H7 (cell line): ENCODE results near the gene PGP. TPM values are rescaled to one million over a fixed set of nuclear protein-coding genes. Genes with fewer than 3 reads are reported as not detected.
A peak's percentile ranks its signal among the peaks of the same experiment; 100 is the strongest.

ENCODE experiments used
- DNase-seq: peaks from one replicate; pipeline ENCODE4 v3.0.0; 2012
- H3K27me3 ChIP-seq: 2 replicates; pipeline ENCODE4 v1.6.0; 2011; ENCODE audit warnings: mild to moderate bottlenecking, low read length; ENCODE audit not compliant: control insufficient read depth, insufficient read depth
- H3K36me3 ChIP-seq: replicated peaks from 2 replicates; pipeline ENCODE4 v1.5.1; 2011; ENCODE audit warnings: low read length; ENCODE audit not compliant: control insufficient read depth, insufficient read depth
- H3K4me3 ChIP-seq: 2 replicates; pipeline ENCODE4 v1.5.1; 2011; ENCODE audit warnings: low read depth, mild to moderate bottlenecking, control low read depth, low read length, moderate library complexity; ENCODE audit not compliant: insufficient read depth
- total RNA-seq: library from RNA; depleted of rRNA; stranded (reverse); fragments of >200 nt; shearing (Covaris generic); gene quantifications from 2 replicates; pipeline ENCODE4 v1.2.3, GENCODE V29; 2014

PGP gene
- total RNA-seq, 1 experiment from 2014 or later = 57.4 TPM

GRCh38 chr16:2223221-2223941 is 8.7 kb upstream of the PGP start, which contains the start of gene E4F1:
Gene E4F1 (plus strand): TSS chr16:2223591. CDS start chr16:2223614, 23 bp downstream.
- H3K4me3 ChIP-seq = peak within 1 kb of the TSS; percentile 98
- peak; percentile 100 for DNase-seq
- no peaks in the 10 kb centered on the region for H3K27me3 ChIP-seq
- H3K36me3 ChIP-seq = peaks cover 3% of the 10 kb centered on the region; the same call in 1 of the 2 replicates

- DNase-seq = no peak
- Histone ChIP-seq H3K4me3 (no peak overlapping the region), H3K36me3 (peaks cover 11% of the 10 kb centered on the region), H3K27me3 (no peaks in the 10 kb centered on the region)
Observed at GRCh38 chr16:2216330-2216729, 1.7 kb upstream of the PGP start.

GRCh38 chr16:2213817-2214718 is 572 bp downstream of the PGP start:
- Histone ChIP-seq H3K36me3 (peaks cover 12% of the 10 kb centered on the region), H3K27me3 (no peaks in the 10 kb centered on the region), H3K4me3 (peak overlapping the region; percentile 90)
- peak; percentile 80 for DNase-seq

GRCh38 chr16:2212362-2213324 is 2.0 kb downstream of the PGP start:
- DNase-seq = no peak
- H3K4me3 ChIP-seq = no peak overlapping the region
- peaks cover 17% of the 10 kb centered on the region for H3K36me3 ChIP-seq
- H3K27me3 ChIP-seq = no peaks in the 10 kb centered on the region

- H3K4me3 ChIP-seq = no peak overlapping the region
- DNase-seq = no peak
Observed at GRCh38 chr16:2211923-2212347, 2.7 kb downstream of the PGP start.

GRCh38 chr16:2210386-2211365 is 4.0 kb downstream of the PGP start, which contains the start of gene BRICD5:
Gene BRICD5 (minus strand): TSS chr16:2210863. CDS start chr16:2210833, 30 bp downstream.
- Histone ChIP-seq H3K27me3 (no peaks in the 10 kb centered on the region), H3K36me3 (peaks cover 24% of the 10 kb centered on the region), H3K4me3 (no peak within 1 kb of the TSS)
- DNase-seq = peak; percentile 92

More at GRCh38 chr16:2211923-2212347, 2.7 kb downstream of the PGP start:
- Histone ChIP-seq H3K36me3 (peaks cover 22% of the 10 kb centered on the region), H3K27me3 (no peaks in the 10 kb centered on the region)

GRCh38 chr16:2210009-2210332 is 4.7 kb downstream of the PGP start:
- Histone ChIP-seq H3K36me3 (peaks cover 24% of the 10 kb centered on the region), H3K4me3 (no peak overlapping the region), H3K27me3 (no peaks in the 10 kb centered on the region)
- DNase-seq = no peak

GRCh38 chr16:2209258-2210008 is 5.2 kb downstream of the PGP start:
- no peak for DNase-seq
- H3K27me3 ChIP-seq = no peaks in the 10 kb centered on the region
- H3K36me3 ChIP-seq = peaks cover 24% of the 10 kb centered on the region
- H3K4me3 ChIP-seq = no peak overlapping the region

- no peak for DNase-seq
- no peaks in the 10 kb centered on the region for H3K27me3 ChIP-seq
- peaks cover 24% of the 10 kb centered on the region for H3K36me3 ChIP-seq
- H3K4me3 ChIP-seq = no peak overlapping the region
Observed at GRCh38 chr16:2208772-2209171, 5.9 kb downstream of the PGP start.

GRCh38 chr16:2208308-2208707 is 6.3 kb downstream of the PGP start:
- DNase-seq = no peak
- peaks cover 22% of the 10 kb centered on the region for H3K36me3 ChIP-seq
- H3K4me3 ChIP-seq = no peak overlapping the region

GRCh38 chr16:2207872-2208271 is 6.8 kb downstream of the PGP start:
- Histone ChIP-seq H3K27me3 (no peaks in the 10 kb centered on the region), H3K4me3 (no peak overlapping the region), H3K36me3 (peaks cover 21% of the 10 kb centered on the region)
- DNase-seq = no peak

More at GRCh38 chr16:2208308-2208707, 6.3 kb downstream of the PGP start:
- H3K27me3 ChIP-seq = no peaks in the 10 kb centered on the region

- no peak for DNase-seq
- peaks cover 14% of the 10 kb centered on the region for H3K36me3 ChIP-seq
- no peak overlapping the region for H3K4me3 ChIP-seq
- no peaks in the 10 kb centered on the region for H3K27me3 ChIP-seq
Observed at GRCh38 chr16:2206780-2207433, 7.7 kb downstream of the PGP start.
